Thoracic aorta (tissue), 2 donors: Measurements from ENCODE around the gene REL. TPM values are rescaled to one million over a fixed set of nuclear protein-coding genes. Genes with fewer than 3 reads are reported as not detected.

ENCODE experiments used
- ATAC-seq: fragments of 150-250 bp; one replicate; pipeline ENCODE4 v1.8.0; 2017; ENCODE audit warnings: low read depth; ENCODE audit not compliant: insufficient number of reproducible peaks, low FRiP score
- DNase-seq: peaks from one replicate; pipeline ENCODE4 v3.0.0-alpha.2; 2020; ENCODE audit warnings: low spot score
- H3K27ac ChIP-seq, 2 donors: fragments of 200-600 bp; sonication (generic); 1 replicate in 1 of 2; 2 replicates in 1 of 2; pipeline ENCODE4 v1.5.1; 2016; ENCODE audit warnings: mild to moderate bottlenecking in 2 of 2, moderate library complexity in 2 of 2
- H3K27me3 ChIP-seq: fragments of 200-600 bp; sonication (generic); replicated peaks from 2 replicates; pipeline ENCODE4 v1.6.0; 2016; ENCODE audit warnings: mild to moderate bottlenecking; ENCODE audit not compliant: insufficient read depth
- H3K36me3 ChIP-seq: fragments of 200-600 bp; sonication (generic); one replicate; pipeline ENCODE4 v1.5.1; 2016
- H3K4me1 ChIP-seq, 2 donors: fragments of 200-600 bp; sonication (generic); 1 replicate in 1 of 2; 2 replicates in 1 of 2; pipeline versions ENCODE4 v1.5.1 to v1.6.0; 2016; ENCODE audit warnings: low read depth in 2 of 2, mild to moderate bottlenecking in 1 of 2; ENCODE audit not compliant: control insufficient read depth in 1 of 2
- H3K4me3 ChIP-seq: fragments of 200-600 bp; sonication (generic); 2 replicates; pipeline ENCODE4 v1.5.1; 2016; ENCODE audit warnings: mild to moderate bottlenecking
- H3K9me3 ChIP-seq: fragments of 200-600 bp; sonication (generic); 2 replicates; pipeline ENCODE4 v1.5.1; 2016
- CTCF ChIP-seq: fragments of 200-600 bp; sonication (generic); IDR thresholded peaks from one replicate; pipeline ENCODE4 v1.5.1; 2019; ENCODE audit warnings: antibody characterized with exemption
- total RNA-seq, 2 donors: library from RNA; depleted of rRNA; stranded (reverse); fragments of >200 nt; gene quantifications; one replicate each; pipeline versions ENCODE4 v1.1.0 to v1.2.3, GENCODE V29; 2016

The REL gene
- total RNA-seq, 2 donors from 2014 or later: 15.7 to 26.9 TPM

- ATAC-seq: no peak
- no peak for DNase-seq
- Histone ChIP-seq H3K27ac (no peak overlapping the region), H3K9me3 (no peaks in the 10 kb centered on the region), H3K4me1 (no peaks in the 10 kb centered on the region), H3K27me3 (no peaks in the 10 kb centered on the region), H3K36me3 (peaks cover 8% of the 10 kb centered on the region), H3K4me3 (no peak overlapping the region)
- TF ChIP-seq CTCF: no peak
These were observed 75.8 kb downstream of the REL start for GRCh38 chr2:60957224-60957623.

- no peak for TF ChIP-seq CTCF
- ATAC-seq (no peak), DNase-seq (no peak)
- Histone ChIP-seq H3K4me1 (no peaks in the 10 kb centered on the region), H3K4me3 (no peak overlapping the region), H3K27me3 (no peaks in the 10 kb centered on the region), H3K36me3 (peaks cover 7% of the 10 kb centered on the region), H3K9me3 (no peaks in the 10 kb centered on the region), H3K27ac (no peak overlapping the region)
These were observed 76.3 kb downstream of the REL start for GRCh38 chr2:60957643-60958042.

- Histone ChIP-seq H3K4me1 (no peaks in the 10 kb centered on the region), H3K27me3 (no peaks in the 10 kb centered on the region), H3K36me3 (peaks cover 5% of the 10 kb centered on the region), H3K9me3 (no peaks in the 10 kb centered on the region), H3K27ac (no peak overlapping the region), H3K4me3 (no peak overlapping the region)
- no peak for TF ChIP-seq CTCF
- DNase-seq (no peak), ATAC-seq (no peak)
These were observed 77.0 kb downstream of the REL start for GRCh38 chr2:60958361-60958760.

- no peak overlapping the region for H3K27ac ChIP-seq
- no peaks in the 10 kb centered on the region for H3K27me3 ChIP-seq
- no peaks in the 10 kb centered on the region for H3K9me3 ChIP-seq
- TF ChIP-seq CTCF: no peak
- ATAC-seq (no peak), DNase-seq (no peak)
- H3K36me3 ChIP-seq: peaks cover 3% of the 10 kb centered on the region
- no peak overlapping the region for H3K4me3 ChIP-seq
- H3K4me1 ChIP-seq: no peaks in the 10 kb centered on the region
These were observed 77.4 kb downstream of the REL start for GRCh38 chr2:60958800-60959199.

GRCh38 chr2:60959501-60959900, 78.1 kb downstream of the REL start:
- Histone ChIP-seq H3K9me3 (no peaks in the 10 kb centered on the region), H3K4me3 (no peak overlapping the region), H3K4me1 (no peaks in the 10 kb centered on the region), H3K27me3 (no peaks in the 10 kb centered on the region), H3K27ac (no peak overlapping the region), H3K36me3 (no peaks in the 10 kb centered on the region)
- no peak for ATAC-seq
- no peak for TF ChIP-seq CTCF
- no peak for DNase-seq
